Daoy (cell line): Measurements from ENCODE around the gene TMEM121. TPM values are rescaled to one million over a fixed set of nuclear protein-coding genes. Genes with fewer than 3 reads are reported as not detected.

Experiments
- DNase-seq: peaks from one replicate; pipeline ENCODE4 v3.0.0-alpha.2; 2015; ENCODE audit warnings: low read depth
- total RNA-seq: library from RNA; depleted of rRNA; stranded (reverse); fragments of >200 nt; shearing (Covaris generic); gene quantifications from 2 replicates; pipeline ENCODE4 v1.2.3, GENCODE V29; 2014; rRNA removed

Gene TMEM121
- 8.4 and 8.7 TPM in 2 replicates for total RNA-seq

GRCh38 chr14:105525861-105526775, at the start of gene TMEM121:
Gene TMEM121 (plus strand): TSS chr14:105526583. CDS start chr14:105528835, 2,252 bp downstream.
- peak; percentile 44 for DNase-seq

GRCh38 chr14:105476831-105477659, 49.3 kb upstream of the TMEM121 start:
- no peak for DNase-seq

- DNase-seq: no peak
These were observed 48.6 kb upstream of the TMEM121 start for GRCh38 chr14:105477660-105478397.

- DNase-seq: no peak
These were observed 47.8 kb upstream of the TMEM121 start for GRCh38 chr14:105478398-105479251.

GRCh38 chr14:105479431-105480158, 46.8 kb upstream of the TMEM121 start:
- no peak for DNase-seq

- DNase-seq: no peak
These were observed 46.1 kb upstream of the TMEM121 start for GRCh38 chr14:105480199-105480746.

- peak; percentile 93 for DNase-seq
These were observed 45.3 kb upstream of the TMEM121 start for GRCh38 chr14:105480807-105481801.

- DNase-seq: peak; percentile 99
These were observed 44.4 kb upstream of the TMEM121 start for GRCh38 chr14:105481886-105482457.

GRCh38 chr14:105482486-105483110, 43.8 kb upstream of the TMEM121 start:
- no peak for DNase-seq

- no peak for DNase-seq
These were observed 42.9 kb upstream of the TMEM121 start for GRCh38 chr14:105483300-105484068.

GRCh38 chr14:105484069-105484996, 42.0 kb upstream of the TMEM121 start:
- DNase-seq: no peak

- DNase-seq: no peak
These were observed 41.4 kb upstream of the TMEM121 start for GRCh38 chr14:105484997-105485393.

- DNase-seq: peak; percentile 80
These were observed 40.6 kb upstream of the TMEM121 start for GRCh38 chr14:105485739-105486162.

- DNase-seq: no peak
These were observed 40.0 kb upstream of the TMEM121 start, which contains the start of gene CRIP1 for GRCh38 chr14:105486163-105486973. Gene CRIP1 (plus strand): TSS chr14:105486886. CDS start chr14:105487260, 374 bp downstream.

- peak; percentile 49 for DNase-seq
These were observed 39.4 kb upstream of the TMEM121 start for GRCh38 chr14:105486974-105487448.
